Adrenal gland (tissue), 12 donors: ENCODE measurements around the gene TMEM163. TPM values are rescaled to one million over a fixed set of nuclear protein-coding genes. Genes with fewer than 3 reads are reported as not detected.

Experiments used
- DNase-seq, 7 donors: peaks; one replicate each; pipeline ENCODE4 v3.0.0-alpha.2; 2019 to 2020
- H3K27ac ChIP-seq, 5 donors: fragments of 200-600 bp; sonication (generic) in 4 of 5; 1 replicate in 3 of 5; 2 replicates in 2 of 5; pipeline versions ENCODE4 v1.5.1 to v1.8.0; 2016 to 2020; ENCODE audit warnings: mild to moderate bottlenecking in 1 of 5
- H3K27me3 ChIP-seq: fragments of 200-600 bp; 2 replicates; pipeline ENCODE4 v1.8.0; 2021
- H3K36me3 ChIP-seq, 2 donors: fragments of 200-600 bp; replicated peaks in 1 of 2; 1 replicate in 1 of 2; 2 replicates in 1 of 2; pipeline versions ENCODE4 v1.5.1 to v1.8.0; 2018 to 2022
- H3K4me1 ChIP-seq, 2 donors: fragments of 200-600 bp; replicated peaks in 1 of 2; 1 replicate in 1 of 2; 2 replicates in 1 of 2; pipeline versions ENCODE4 v1.5.1 to v1.8.0; 2018 to 2021
- H3K4me3 ChIP-seq, 4 donors: fragments of 200-600 bp; sonication (generic) in 3 of 4; one replicate each; pipeline ENCODE4 v1.5.1; 2016 to 2018
- H3K9me3 ChIP-seq, 3 donors: fragments of 200-600 bp; sonication (generic) in 1 of 3; replicated peaks in 1 of 3; 1 replicate in 2 of 3; 2 replicates in 1 of 3; pipeline versions ENCODE4 v1.5.1 to v1.8.0; 2016 to 2021
- CTCF ChIP-seq, 6 experiments: fragments of 450-650 bp in 4 of 6; fragments of 200-600 bp in 2 of 6; sonication (generic) in 1 of 6; IDR thresholded peaks; 1 replicate in 5 of 6; 2 replicates in 1 of 6; pipeline versions ENCODE4 v1.5.1 to v1.8.0; 2016 to 2021; ENCODE audit warnings: antibody characterized with exemption in 6 of 6, mild to moderate bottlenecking in 2 of 6, moderate library complexity in 1 of 6
- POLR2A ChIP-seq, 2 donors: fragments of 450-650 bp; IDR thresholded peaks; one replicate each; pipeline ENCODE4 v1.6.1; 2017; ENCODE audit warnings: antibody characterized with exemption in 2 of 2, mild to moderate bottlenecking in 2 of 2, moderate library complexity in 1 of 2
- WGBS, 4 donors: extraction: QIAGEN DNeasy Blood & Tissue Kit in 2 of 4; methylation state at CpG; one replicate each; pipeline versions ENCODE4 v1.1.5 to v1.1.7; 2013 to 2017; 5-methylcytosine and 5-hydroxymethylcytosine counted together
- intact Hi-C, 2 donors: fragments of 100-400 bp; cut with DNase I; formaldehyde crosslinking; loops; one replicate each; pipeline versions ENCODE4 v1.14.1 to v1.15.0; 2022 to 2023
- polyA plus RNA-seq, 3 donors: library from polyadenylated mRNA; stranded (reverse); fragments of 200-250 nt in 2 of 3; fragments of 350-450 nt in 1 of 3; fragmentation: Illumina TruSeq in 1 of 3; extraction: RNeasy Lipid Tissue Mini Kit (QIAGEN cat#74804) in 1 of 3; gene quantifications; one replicate each; pipeline ENCODE4 v1.2.3, GENCODE V29; 2013 to 2014
- total RNA-seq, 9 donors: library from RNA; depleted of rRNA in 4 of 9; stranded (reverse); fragments of >200 nt in 4 of 9; fragments of 120-200 nt in 1 of 9; fragmentation: NEBNext Ultra II Directional in 1 of 9; extraction: Animal tissue kit (Norgen Biotek cat#: 25700) in 1 of 9; gene quantifications; one replicate each; pipeline versions ENCODE4 v1.1.0 to v1.2.4, GENCODE V29; 2013 to 2023
- donor health status: healthy with polysubstance abuse.
- donor health status: Bipolar disorder and iron deficiency.
- donor health status: DM: yes; HTN: yes; CAD: no.
- donor health status: DM: no; HTN: no; CAD: no.
- donor health status: DM: no; HTN: no; CAD: no.
- donor health status: DM: yes; HTN: yes; CAD: no.

Gene TMEM163
- total and polyA plus RNA-seq, 12 donors, result 3.6 to 21.6 (median 9.5) TPM

- no peak overlapping the region for H3K4me3 ChIP-seq
- WGBS, 4 donors, result 89 to 92% (median 89%) methylated on average over 7 of the region's 7 CpGs
- H3K27ac ChIP-seq, result no peak overlapping the region
- no peak for DNase-seq
- TF ChIP-seq CTCF (IDR thresholded peaks at IDR 0.05), result no peak
- TF ChIP-seq POLR2A (IDR thresholded peaks at IDR 0.05), result no peak
- H3K4me1 ChIP-seq, result no peaks in the 10 kb centered on the region
- no peaks in the 10 kb centered on the region for H3K36me3 ChIP-seq
- intact Hi-C loops, result no loop called here
- H3K27me3 ChIP-seq, result no peaks in the 10 kb centered on the region
- no peaks in the 10 kb centered on the region for H3K9me3 ChIP-seq
Observed at GRCh38 chr2:134421556-134422328, 297.1 kb downstream of the TMEM163 start.

- no peaks in the 10 kb centered on the region for H3K27me3 ChIP-seq
- intact Hi-C loops, result no loop called here
- no peaks in the 10 kb centered on the region for H3K9me3 ChIP-seq
- no peak for DNase-seq
- no peak for TF ChIP-seq CTCF (IDR thresholded peaks at IDR 0.05)
- TF ChIP-seq POLR2A (IDR thresholded peaks at IDR 0.05), result no peak
- 81 to 89% (median 84%) methylated on average over 3 of the region's 3 CpGs for WGBS, 4 donors
- H3K36me3 ChIP-seq, result no peaks in the 10 kb centered on the region
- H3K27ac ChIP-seq, result no peak overlapping the region
- no peaks in the 10 kb centered on the region for H3K4me1 ChIP-seq
- no peak overlapping the region for H3K4me3 ChIP-seq
Observed at GRCh38 chr2:134420920-134421319, 297.9 kb downstream of the TMEM163 start.

GRCh38 chr2:134420259-134420658 lies 298.5 kb downstream of the TMEM163 start:
- Histone ChIP-seq H3K4me1 (no peaks in the 10 kb centered on the region), H3K9me3 (no peaks in the 10 kb centered on the region), H3K27ac (no peak overlapping the region), H3K27me3 (no peaks in the 10 kb centered on the region), H3K4me3 (no peak overlapping the region), H3K36me3 (no peaks in the 10 kb centered on the region)
- 82 to 87% (median 83%) methylated on average over 7 of the region's 7 CpGs for WGBS, 4 donors
- TF ChIP-seq CTCF (IDR thresholded peaks at IDR 0.05) (no peak), POLR2A (IDR thresholded peaks at IDR 0.05) (no peak)
- intact Hi-C loops, result no loop called here
- DNase-seq, result peak in 1 of 7 donors; percentile 61

- WGBS, 4 donors, result 83 to 90% (median 88%) methylated on average over 5 of the region's 5 CpGs
- no peaks in the 10 kb centered on the region for H3K4me1 ChIP-seq
- intact Hi-C loops, result no loop called here
- no peak overlapping the region for H3K27ac ChIP-seq
- TF ChIP-seq POLR2A (IDR thresholded peaks at IDR 0.05) (no peak), CTCF (IDR thresholded peaks at IDR 0.05) (no peak)
- H3K9me3 ChIP-seq, result no peaks in the 10 kb centered on the region
- no peaks in the 10 kb centered on the region for H3K36me3 ChIP-seq
- no peaks in the 10 kb centered on the region for H3K27me3 ChIP-seq
- no peak for DNase-seq
- no peak overlapping the region for H3K4me3 ChIP-seq
Observed at GRCh38 chr2:134417968-134418582, 300.7 kb downstream of the TMEM163 start.
